ENCODE results near the gene TEX13A. TPM values are rescaled to one million over a fixed set of nuclear protein-coding genes. Genes with fewer than 3 reads are reported as not detected.

Gene TEX13A
- total and polyA plus RNA-seq, 12 donors: not detected

DNA sequence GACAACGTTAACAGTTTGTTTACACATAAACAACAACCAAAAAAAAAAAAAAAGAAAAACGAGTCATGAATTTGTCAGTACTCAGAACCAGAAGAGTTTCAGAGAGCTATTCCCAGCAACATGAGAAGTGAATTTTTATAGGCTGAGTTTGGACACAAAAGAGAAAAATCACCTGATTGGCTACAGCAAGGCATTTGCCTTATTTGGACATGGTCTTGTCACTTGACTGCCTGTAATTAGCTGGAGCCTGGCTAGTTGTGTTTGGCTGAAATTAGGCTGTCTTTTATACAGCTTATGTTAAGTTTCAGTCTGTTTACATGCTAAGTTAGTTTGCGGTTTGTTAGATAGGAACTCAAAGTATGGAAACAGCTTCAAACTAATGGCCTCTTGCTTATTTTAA lies 880 bp upstream of the TEX13A start:
- WGBS, 2 donors: 75 to 86% methylated on average over 3 of the region's 3 CpGs
- DNase-seq (no peak), ATAC-seq (no peak)
- TF ChIP-seq, protein P1, sequence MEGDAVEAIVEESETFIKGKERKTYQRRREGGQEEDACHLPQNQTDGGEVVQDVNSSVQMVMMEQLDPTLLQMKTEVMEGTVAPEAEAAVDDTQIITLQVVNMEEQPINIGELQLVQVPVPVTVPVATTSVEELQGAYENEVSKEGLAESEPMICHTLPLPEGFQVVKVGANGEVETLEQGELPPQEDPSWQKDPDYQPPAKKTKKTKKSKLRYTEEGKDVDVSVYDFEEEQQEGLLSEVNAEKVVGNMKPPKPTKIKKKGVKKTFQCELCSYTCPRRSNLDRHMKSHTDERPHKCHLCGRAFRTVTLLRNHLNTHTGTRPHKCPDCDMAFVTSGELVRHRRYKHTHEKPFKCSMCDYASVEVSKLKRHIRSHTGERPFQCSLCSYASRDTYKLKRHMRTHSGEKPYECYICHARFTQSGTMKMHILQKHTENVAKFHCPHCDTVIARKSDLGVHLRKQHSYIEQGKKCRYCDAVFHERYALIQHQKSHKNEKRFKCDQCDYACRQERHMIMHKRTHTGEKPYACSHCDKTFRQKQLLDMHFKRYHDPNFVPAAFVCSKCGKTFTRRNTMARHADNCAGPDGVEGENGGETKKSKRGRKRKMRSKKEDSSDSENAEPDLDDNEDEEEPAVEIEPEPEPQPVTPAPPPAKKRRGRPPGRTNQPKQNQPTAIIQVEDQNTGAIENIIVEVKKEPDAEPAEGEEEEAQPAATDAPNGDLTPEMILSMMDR (IDR thresholded peaks at IDR 0.05): no peak
- intact Hi-C loops (cut with DNase I): no loop called here
- peaks cover 0 to 14% (median 0%) of the 10 kb centered on the region in 7 donors for H3K27me3 ChIP-seq
- no peaks in the 10 kb centered on the region for H3K4me1 ChIP-seq
- H3K9me3 ChIP-seq: peaks cover 0 to 9% (median 0%) of the 10 kb centered on the region in 11 donors
- no peak overlapping the region for H3K4me3 ChIP-seq
- no peak overlapping the region for H3K27ac ChIP-seq
- H3K36me3 ChIP-seq: no peaks in the 10 kb centered on the region

DNA sequence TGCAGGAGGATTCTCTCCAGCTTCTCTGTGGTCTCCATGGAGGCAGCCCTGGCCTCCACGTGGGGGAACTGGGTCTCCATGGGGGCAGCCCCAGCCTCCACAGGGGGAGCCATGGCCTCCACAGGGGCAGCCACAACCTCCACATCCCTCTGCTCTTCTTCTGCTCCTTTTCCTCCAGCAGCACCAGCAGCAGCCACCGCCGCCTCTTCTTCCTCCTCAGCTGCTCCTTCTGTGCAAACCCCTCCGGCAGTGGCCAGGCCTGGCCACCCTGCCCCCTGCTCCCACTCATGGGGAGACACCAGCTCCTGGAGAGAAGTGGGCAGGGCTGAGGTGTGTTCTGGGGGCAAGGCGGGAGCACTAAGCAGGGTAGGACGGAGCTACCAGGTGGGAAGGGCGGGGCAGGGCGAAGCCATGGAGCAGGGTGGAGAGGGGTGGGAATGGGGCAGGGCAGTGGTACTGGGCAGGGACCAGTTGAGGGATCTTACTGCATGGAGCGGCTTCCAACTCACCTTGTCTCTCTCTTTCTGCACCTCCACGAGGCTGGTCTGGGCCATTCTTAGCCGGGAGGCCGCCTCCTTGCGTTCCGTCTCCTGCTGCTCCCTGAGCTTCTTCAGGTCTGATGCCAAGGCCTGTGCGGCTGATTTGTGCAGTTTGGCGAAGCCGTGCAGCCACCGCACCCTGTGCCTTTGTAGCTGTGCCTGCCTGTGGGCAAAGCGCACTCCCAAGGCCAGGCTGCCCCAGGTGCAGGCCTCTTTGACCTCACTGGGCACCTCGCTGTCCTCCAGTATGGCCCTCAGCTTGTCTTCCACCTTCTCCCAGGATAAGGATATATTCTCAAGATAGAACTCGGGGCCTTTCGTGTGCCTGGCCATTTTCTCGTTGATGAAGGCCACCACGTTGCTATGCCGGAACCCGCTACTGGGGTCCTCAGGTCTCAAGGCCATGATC lies 766 bp downstream of the TEX13A start:
- peaks cover 0 to 8% (median 0%) of the 10 kb centered on the region in 7 donors for H3K27me3 ChIP-seq
- H3K9me3 ChIP-seq: peaks cover 0 to 9% (median 0%) of the 10 kb centered on the region in 11 donors
- no peak overlapping the region for H3K27ac ChIP-seq
- no peak for DNase-seq
- no peaks in the 10 kb centered on the region for H3K36me3 ChIP-seq
- no peak overlapping the region for H3K4me3 ChIP-seq
- no peaks in the 10 kb centered on the region for H3K4me1 ChIP-seq
- 93 to 94% methylated on average over 25 of the region's 26 CpGs for WGBS, 2 donors
- intact Hi-C loops (cut with DNase I): no loop called here
- TF ChIP-seq, protein P1 (IDR thresholded peaks at IDR 0.05): no peak
- ATAC-seq: no peak

DNA sequence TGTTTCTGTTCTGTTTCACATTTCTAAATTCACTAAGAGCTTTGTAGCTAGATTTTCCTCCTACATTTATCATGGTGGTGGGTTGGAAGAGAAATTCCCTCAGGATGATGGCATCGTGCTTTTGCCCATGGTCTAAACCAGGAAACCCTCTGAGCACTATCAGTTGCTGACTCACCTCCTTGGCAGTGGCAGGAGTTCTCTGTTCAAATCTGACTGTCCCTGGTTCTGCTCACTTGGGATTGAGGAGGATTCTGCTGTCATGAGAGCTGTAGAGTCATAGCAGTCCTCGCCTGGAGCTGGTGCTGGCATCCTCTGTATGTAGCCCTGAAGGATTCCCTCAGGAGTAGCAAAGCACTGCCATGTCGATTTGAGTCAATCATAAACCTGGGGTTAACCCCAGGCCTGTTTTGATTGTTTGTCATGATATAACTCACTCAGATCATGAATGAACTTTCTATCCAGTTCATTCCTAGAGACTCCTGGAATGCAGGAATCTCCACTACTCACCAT lies 9.4 kb downstream of the TEX13A start:
- WGBS, 2 donors: 74 to 76% methylated on average over 3 of the region's 3 CpGs
- TF ChIP-seq, protein P1 (IDR thresholded peaks at IDR 0.05): no peak
- intact Hi-C loops (cut with DNase I): no loop called here
- no peaks in the 10 kb centered on the region for H3K4me1 ChIP-seq
- H3K36me3 ChIP-seq: no peaks in the 10 kb centered on the region
- DNase-seq: no peak
- no peak overlapping the region for H3K27ac ChIP-seq
- no peak overlapping the region for H3K4me3 ChIP-seq
- ATAC-seq: no peak
- H3K9me3 ChIP-seq: no peaks in the 10 kb centered on the region
- peaks cover 0 to 15% (median 0%) of the 10 kb centered on the region in 7 donors for H3K27me3 ChIP-seq

DNA sequence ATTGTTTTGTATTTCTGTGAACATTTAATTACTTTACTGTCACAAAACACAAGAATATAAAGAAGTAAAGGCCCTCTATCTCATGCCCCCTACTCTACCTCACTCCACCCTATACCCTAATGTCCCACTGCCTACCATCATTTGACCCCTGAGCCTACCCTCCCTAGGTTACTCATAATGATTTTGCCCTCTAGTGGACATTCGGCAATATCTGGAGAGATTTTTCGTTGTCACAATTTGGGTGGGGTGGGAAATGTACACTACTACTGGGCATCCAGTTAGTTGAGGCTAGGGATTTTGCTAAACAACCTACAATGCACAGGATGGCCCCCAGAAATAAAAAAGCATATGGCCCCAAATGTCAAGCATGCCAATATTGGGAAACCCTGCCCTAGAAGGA lies 10.2 kb downstream of the TEX13A start:
- intact Hi-C loops (cut with DNase I): no loop called here
- 93 to 96% methylated on average over 2 of the region's 2 CpGs for WGBS, 2 donors
- no peak for ATAC-seq

More for the DNA sequence above, 10.2 kb downstream of the TEX13A start:
- TF ChIP-seq, protein P1 (IDR thresholded peaks at IDR 0.05): no peak
- Histone ChIP-seq H3K4me3 (no peak overlapping the region), H3K27me3 (peaks cover 0 to 15% (median 0%) of the 10 kb centered on the region in 7 donors), H3K4me1 (no peaks in the 10 kb centered on the region), H3K9me3 (no peaks in the 10 kb centered on the region), H3K27ac (no peak overlapping the region), H3K36me3 (no peaks in the 10 kb centered on the region)
- DNase-seq: no peak

Data from heart right ventricle (tissue), 16 donors.